ENCODE data around the gene FGFR3. TPM values are rescaled to one million over a fixed set of nuclear protein-coding genes. Genes with fewer than 3 reads are reported as not detected.

The FGFR3 gene
- 1.0 and 3.2 TPM in 2 replicates for polyA plus RNA-seq (2014; cell fraction: cytosol; rRNA removed)
- polyA plus RNA-seq (2014; cell fraction: nucleus; rRNA removed), result 16.5 and 20.3 TPM in 2 replicates

- peak; percentile 34 for DNase-seq (ENCODE audit: low spot score)
Measured at GRCh38 chr4:1792832-1793495, at the start of gene FGFR3. Gene FGFR3, plus strand, starts transcription at chr4:1793293. Its CDS starts 642 bp downstream, at chr4:1793935.

DNA sequence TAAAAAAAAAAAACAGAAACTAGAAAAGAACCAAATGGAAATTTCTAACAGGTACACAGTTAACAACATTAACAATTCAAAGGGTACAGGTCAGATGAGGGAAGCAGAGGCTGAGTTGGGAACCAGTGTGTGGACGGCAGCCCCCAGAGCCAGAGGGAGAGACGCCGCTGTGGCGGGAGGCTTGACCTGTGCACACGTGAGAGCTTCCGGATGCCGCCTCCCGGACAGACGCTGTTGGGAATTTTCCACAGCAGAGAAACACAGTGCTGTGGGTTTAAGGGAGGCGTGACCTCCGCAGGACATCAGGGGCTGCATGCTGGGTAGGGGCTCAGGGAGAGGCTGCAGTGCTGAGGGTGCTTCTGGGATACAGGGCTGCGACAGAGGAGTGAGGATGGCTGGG lies 49.5 kb upstream of the FGFR3 start:
- DNase-seq (ENCODE audit: low spot score), result no peak

- DNase-seq (ENCODE audit: low spot score), result no peak
Measured at GRCh38 chr4:1743975-1744374, 49.1 kb upstream of the FGFR3 start.

DNA sequence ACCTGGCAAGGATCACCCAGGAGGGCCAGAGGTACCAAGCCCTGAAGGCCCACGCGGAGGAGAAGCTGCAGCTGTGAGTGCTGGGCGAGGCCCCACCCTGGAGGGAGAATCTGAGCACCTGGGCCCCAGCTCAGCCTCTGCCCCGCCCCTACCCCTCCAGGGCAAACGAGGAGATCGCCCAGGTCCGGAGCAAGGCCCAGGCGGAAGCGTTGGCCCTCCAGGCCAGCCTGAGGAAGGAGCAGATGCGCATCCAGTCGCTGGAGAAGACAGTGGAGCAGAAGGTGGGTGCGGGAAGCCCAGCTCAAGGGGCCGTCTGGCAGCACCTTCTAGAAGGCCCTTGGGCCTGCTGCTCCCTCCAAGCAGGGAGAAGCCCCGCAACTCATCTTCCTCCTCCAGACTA lies 48.5 kb upstream of the FGFR3 start:
- DNase-seq (ENCODE audit: low spot score), result no peak

- no peak for DNase-seq (ENCODE audit: low spot score)
Measured at GRCh38 chr4:1745165-1745564, 47.9 kb upstream of the FGFR3 start.

DNA sequence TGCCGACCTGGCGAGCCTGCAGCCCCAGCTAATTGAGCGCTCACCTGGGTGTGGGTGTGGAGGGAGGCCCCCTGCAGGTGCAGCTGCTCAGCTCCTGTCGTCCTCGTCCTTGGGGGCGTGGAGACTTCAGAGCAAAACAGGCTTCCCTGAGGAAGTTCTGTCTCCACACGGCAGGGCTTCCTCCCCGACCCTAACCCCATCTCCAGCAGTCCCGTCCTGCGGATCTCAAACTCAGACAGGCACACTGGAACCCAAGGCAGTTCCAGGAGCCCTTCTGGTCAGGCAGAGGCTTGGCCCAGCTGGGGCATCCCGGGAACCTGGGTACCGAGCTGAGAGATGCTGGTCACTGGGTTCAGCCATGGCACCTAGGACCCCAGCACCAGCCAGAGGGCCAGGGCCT lies 47.4 kb upstream of the FGFR3 start:
- no peak for DNase-seq (ENCODE audit: low spot score)

DNA sequence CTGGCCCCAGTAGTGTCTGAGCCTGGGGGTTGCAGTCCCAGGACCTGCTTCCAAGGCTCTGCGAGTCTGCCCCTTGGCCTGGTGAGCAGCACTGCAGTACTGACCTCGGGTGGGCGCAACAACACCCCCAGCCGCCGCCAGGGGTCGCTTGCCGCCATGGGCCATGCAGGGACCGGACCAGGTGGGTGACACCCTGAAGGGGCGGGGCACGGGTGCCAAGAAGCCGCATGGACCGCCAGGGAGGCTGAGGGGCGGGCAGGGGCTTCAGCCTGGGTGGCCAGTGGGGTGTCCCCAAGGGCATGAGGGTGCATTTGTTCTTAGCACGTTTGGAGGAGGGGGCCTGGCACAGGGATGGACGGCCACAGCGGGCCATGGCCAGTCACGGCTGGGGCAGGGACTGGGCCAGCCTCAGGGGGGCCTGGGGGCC lies 46.8 kb upstream of the FGFR3 start:
- peak; percentile 79 for DNase-seq (ENCODE audit: low spot score)

- DNase-seq (ENCODE audit: low spot score), result no peak
Measured at GRCh38 chr4:1746919-1747602, 46.0 kb upstream of the FGFR3 start.

DNA sequence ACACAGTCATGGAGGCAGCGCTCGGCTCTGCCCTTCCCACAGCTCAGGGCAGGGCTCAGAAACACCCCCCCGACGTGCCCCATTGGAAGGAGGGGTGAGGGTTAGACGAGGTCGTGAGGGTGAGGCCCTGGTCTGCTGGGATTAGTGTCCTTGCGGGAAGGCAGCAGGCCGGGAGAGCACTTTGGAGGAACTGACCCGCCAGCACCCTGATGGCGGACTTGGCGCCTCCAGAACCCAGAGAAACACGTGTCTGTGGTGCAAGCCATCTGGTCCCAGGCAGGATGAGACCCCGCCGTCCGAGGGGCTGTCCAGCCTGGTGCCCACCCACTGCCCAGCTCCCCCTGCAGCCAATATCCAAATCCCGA lies 45.5 kb upstream of the FGFR3 start:
- no peak for DNase-seq (ENCODE audit: low spot score)

DNA sequence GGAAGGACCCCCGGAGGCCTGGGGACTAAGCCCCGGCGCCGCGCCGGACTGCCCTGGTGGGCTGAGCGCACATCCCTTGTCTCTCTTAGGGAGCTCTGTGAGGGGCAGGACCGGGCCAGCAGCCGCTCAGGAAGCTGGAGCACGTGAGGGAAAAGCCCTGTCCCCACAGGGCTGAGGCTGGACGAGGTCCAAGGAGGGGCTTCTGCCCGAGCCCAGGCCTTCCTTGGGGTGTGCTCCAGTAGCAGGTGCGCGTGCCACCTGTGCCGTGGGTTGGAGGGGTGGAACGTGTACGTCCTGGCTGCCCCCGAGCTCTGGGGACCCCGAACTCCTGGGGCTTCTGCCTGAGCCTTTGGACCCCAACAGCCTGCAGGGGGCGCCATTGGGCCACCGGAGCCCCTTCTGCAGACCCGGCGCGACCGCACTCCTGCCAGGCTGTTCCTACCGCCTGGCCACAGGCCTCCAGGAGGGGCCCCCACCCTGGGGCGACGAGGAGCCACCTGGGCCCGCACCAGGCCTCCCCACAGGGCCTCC lies 44.6 kb upstream of the FGFR3 start:
- peak; percentile 75 for DNase-seq (ENCODE audit: low spot score)

GRCh38 chr4:1749370-1749769 lies 43.7 kb upstream of the FGFR3 start:
- DNase-seq (ENCODE audit: low spot score), result no peak

DNA sequence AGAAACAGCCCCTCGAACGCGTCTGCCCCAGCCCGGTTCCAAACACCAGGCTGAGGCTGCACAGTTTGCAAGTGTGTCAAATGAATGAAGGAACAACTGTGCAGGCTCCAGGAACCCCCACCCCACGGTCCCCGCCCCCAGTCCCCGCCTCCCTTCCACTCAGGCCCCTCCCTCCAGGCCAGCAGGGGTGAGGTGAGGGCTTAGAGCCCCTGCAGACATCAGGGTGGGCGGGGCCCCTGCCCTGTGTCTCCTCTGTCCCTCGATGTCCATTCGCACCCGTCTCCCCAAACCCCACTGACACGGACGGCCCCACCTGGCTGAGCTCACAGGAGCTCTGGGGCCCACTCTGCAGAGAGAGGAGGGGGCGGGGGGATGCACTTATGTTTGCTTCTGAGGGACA lies 43.3 kb upstream of the FGFR3 start:
- no peak for DNase-seq (ENCODE audit: low spot score)

DNA sequence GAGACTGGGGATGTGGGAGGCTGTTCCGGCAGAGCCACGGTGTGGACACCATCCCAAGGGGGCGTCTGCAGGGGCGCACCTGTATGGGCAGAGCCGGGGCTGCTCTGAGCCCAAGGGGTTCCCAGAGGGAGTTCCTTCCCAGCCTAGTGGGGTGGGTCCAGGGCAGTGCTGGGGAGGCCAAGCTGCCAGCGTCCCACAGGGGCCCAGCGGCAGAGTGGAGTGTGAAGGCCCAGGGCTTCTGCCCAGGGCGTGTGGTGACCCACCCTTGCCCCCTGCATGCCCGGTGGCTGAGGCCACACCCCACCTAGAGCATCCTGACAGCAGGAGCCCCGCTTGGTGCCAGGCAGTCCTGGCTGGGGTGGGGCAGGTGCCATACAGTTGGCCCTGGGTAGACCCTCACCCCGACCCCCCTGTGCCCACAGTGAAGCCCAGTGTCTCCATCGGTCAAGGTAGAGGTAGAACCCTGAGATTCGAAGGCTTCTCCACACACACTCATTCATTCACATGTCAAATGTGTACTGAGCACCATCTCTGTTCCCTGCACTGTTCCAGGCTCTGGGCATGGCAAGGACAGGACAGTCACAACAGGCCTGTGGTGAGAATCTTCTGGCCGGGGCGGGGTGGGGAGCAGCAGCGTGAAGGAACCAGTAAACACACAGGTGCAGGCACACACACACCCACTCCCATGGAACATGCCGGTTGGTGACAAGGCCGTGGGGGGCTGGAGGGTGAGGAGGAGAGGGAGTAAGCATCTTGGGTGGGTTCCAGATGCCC lies 42.5 kb upstream of the FGFR3 start:
- no peak for DNase-seq (ENCODE audit: low spot score)

DNA sequence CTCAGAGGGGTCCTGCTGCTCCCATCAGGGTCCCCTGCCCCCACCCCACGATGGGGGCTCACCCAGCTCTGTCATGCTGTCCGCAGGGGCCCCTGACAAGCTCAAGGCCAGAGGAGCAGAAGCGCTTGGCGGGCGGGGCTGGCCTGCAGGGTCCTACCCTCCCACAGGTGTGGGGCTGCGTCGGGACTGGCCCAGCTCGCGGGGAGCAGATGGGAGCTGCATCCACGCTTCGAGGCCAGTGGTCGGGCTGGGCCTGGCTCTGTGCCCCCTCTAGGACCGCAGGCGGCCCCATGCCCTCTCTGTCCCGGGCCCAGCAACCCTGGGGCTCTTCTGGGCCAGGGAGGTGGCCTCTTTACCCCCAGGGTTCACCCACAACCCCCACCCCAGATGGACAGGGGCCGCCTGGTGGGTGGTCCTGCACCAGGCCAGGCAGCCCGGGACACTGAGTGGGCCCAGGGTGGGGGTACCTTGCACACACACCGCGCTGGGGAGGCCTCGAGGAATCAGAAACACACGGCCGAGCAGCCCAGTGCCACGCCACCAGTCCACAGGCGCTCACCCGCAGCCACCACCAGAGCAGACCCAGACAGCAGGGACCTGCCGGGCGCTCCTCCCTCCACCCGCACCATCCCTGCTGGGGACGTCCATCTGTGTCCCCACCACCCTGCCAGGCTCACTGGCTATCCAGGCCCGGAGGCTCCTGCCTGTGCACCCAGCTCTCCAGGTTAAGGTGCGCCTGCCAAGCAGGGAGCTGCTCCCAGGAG lies 41.8 kb upstream of the FGFR3 start:
- DNase-seq (ENCODE audit: low spot score), result no peak

DNA sequence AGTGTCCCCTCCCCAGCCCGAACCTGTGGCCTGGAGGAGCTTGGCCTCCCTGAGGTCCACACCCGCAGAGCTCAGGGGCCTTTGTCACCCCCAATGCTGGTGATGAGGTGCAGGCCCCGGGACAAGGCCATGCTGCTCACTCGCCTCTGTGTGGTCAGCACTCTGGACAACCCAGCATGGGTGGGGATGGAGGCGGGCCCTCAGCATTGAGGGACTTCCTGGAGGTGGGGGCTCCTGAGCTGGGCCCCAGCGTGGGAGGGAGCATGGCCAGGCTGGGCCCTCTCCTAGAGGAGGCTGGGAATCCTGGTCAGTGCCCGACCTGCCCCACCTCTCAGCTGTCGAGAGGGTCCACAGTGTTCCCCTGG lies 41.2 kb upstream of the FGFR3 start:
- no peak for DNase-seq (ENCODE audit: low spot score)

DNA sequence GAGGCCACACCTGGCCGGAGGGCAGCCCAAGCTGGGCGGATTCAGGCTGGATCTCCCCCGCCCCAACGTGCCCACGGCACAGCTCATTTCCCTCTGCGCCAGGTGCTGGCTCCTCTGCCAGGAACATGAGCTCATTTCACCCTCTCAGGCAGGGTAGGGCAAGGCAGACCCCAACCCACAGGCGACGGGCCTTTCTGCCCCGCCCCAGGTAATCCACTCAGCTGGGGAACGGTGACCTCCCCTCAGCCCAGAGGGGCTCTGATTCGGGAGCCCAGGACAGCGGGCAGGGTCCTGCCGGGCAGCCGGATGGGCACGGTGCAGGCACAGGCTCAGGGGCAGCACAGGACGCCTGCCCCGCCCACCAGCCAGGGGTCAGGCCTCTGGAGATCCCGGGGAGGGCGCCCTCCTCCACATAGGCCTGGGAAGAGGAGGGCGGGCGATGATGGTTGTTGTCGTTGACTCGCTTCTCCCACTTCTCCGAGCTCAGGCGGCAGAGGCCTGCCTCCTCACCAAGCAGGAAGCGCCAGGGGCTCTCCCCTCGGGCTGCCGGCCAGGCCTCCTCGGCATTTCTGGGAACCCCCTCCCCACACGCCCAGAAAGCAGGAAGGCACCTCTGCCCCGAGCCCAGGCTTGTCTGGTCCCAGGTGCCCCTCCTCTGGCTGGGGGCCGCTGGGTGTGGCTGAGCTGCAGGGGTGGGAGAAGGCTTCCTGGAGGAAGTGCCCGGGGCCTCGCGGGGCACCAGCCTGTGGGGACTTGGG lies 40.6 kb upstream of the FGFR3 start:
- DNase-seq (ENCODE audit: low spot score), result no peak

GRCh38 chr4:1753294-1753696 lies 39.8 kb upstream of the FGFR3 start:
- no peak for DNase-seq (ENCODE audit: low spot score)

GRCh38 chr4:1753697-1754311 lies 39.3 kb upstream of the FGFR3 start:
- no peak for DNase-seq (ENCODE audit: low spot score)

GRCh38 chr4:1754336-1754735 lies 38.8 kb upstream of the FGFR3 start:
- peak; percentile 43 for DNase-seq (ENCODE audit: low spot score)

GRCh38 chr4:1755297-1755696 lies 37.8 kb upstream of the FGFR3 start:
- no peak for DNase-seq (ENCODE audit: low spot score)

Measured in SK-N-DZ (cell line).